Myometrial cell (primary cell): Measurements from ENCODE around the gene FAM120B. TPM values are rescaled to one million over a fixed set of nuclear protein-coding genes. Genes with fewer than 3 reads are reported as not detected.

ENCODE experiments used
- total RNA-seq: library from RNA; depleted of rRNA; stranded (reverse); fragments of >200 nt; gene quantifications from 2 replicates; pipeline ENCODE4 v1.2.3, GENCODE V29; 2015

Gene FAM120B
- 8.9 and 17.0 TPM in 2 replicates for total RNA-seq

GRCh38 chr6:170306324-170307079 lies at the start of gene FAM120B:
FAM120B (plus strand) TSS chr6:170306758; CDS start chr6:170317391, 10,633 bp downstream.

GRCh38 chr6:170290296-170291128 lies 16.0 kb upstream of the FAM120B start, which contains the start of gene DLL1:
DLL1 (minus strand) TSS chr6:170291078; CDS start chr6:170290139, 939 bp downstream.

Other genes with a start within 250 kb of the FAM120B start
- under 0.01 TPM in 1 of 2 replicates, not detected in the other for gene DLL1, start 15.7 kb upstream of the FAM120B start, total RNA-seq
- 485 and 584 TPM in 2 replicates for gene PSMB1, start 246.5 kb downstream of the FAM120B start, total RNA-seq
- gene TBP, start 247.6 kb downstream of the FAM120B start, total RNA-seq, result 16.8 and 17.3 TPM in 2 replicates